Nephron (organoid): ENCODE measurements around the gene SEC22A.
"Not testable (repeated sequence)": the region's sequence is repeated elsewhere in the genome, so short reads cannot be mapped to it uniquely, and the experiment has no call there.

ENCODE experiments used
- H3K27ac Mint-ChIP-seq, 3 experiments: 2 replicates each; pipeline ENCODE4 v1.8.0; 2020; ENCODE audit warnings: mixed read lengths in 3 of 3, mild to moderate bottlenecking in 2 of 3, moderate library complexity in 1 of 3
- H3K27me3 Mint-ChIP-seq: 2 replicates; pipeline ENCODE4 v1.8.0; 2021; ENCODE audit warnings: low read depth, mild to moderate bottlenecking, moderate library complexity, mixed read lengths
- H3K36me3 Mint-ChIP-seq: 2 replicates; pipeline ENCODE4 v1.8.0; 2020; ENCODE audit warnings: low read depth, mixed read lengths
- H3K4me1 Mint-ChIP-seq: 2 replicates; pipeline ENCODE4 v1.8.0; 2020; ENCODE audit warnings: mixed read lengths
- H3K4me3 Mint-ChIP-seq, 3 experiments: 2 replicates each; pipeline ENCODE4 v1.8.0; 2020; ENCODE audit warnings: mild to moderate bottlenecking in 3 of 3, mixed read lengths in 3 of 3, moderate library complexity in 2 of 3
- H3K9me3 Mint-ChIP-seq: 2 replicates; pipeline ENCODE4 v1.8.0; 2020; ENCODE audit warnings: mixed read lengths
- TF ChIP-seq, protein P1 (sequence below), 3 experiments: fragments of 200-600 bp; sonication (generic); IDR thresholded peaks; one replicate each; pipeline ENCODE4 v1.5.0; 2021; ENCODE audit warnings: antibody characterized with exemption in 3 of 3; ENCODE audit not compliant: unreplicated experiment in 3 of 3

The SEC22A gene

GRCh38 chr3:123218990-123219389 lies 17.2 kb downstream of the SEC22A start:
- TF ChIP-seq, protein P1, sequence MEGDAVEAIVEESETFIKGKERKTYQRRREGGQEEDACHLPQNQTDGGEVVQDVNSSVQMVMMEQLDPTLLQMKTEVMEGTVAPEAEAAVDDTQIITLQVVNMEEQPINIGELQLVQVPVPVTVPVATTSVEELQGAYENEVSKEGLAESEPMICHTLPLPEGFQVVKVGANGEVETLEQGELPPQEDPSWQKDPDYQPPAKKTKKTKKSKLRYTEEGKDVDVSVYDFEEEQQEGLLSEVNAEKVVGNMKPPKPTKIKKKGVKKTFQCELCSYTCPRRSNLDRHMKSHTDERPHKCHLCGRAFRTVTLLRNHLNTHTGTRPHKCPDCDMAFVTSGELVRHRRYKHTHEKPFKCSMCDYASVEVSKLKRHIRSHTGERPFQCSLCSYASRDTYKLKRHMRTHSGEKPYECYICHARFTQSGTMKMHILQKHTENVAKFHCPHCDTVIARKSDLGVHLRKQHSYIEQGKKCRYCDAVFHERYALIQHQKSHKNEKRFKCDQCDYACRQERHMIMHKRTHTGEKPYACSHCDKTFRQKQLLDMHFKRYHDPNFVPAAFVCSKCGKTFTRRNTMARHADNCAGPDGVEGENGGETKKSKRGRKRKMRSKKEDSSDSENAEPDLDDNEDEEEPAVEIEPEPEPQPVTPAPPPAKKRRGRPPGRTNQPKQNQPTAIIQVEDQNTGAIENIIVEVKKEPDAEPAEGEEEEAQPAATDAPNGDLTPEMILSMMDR (IDR thresholded peaks at IDR 0.05; ENCODE audit: unreplicated experiment in 3 of 3): no peak
- Mint-ChIP-seq H3K27me3 (no peaks in the 10 kb centered on the region), H3K9me3 (no peaks in the 10 kb centered on the region), H3K4me1 (no peaks in the 10 kb centered on the region), H3K4me3 (no peak overlapping the region), H3K27ac (no peak overlapping the region), H3K36me3 (peaks cover 33% of the 10 kb centered on the region)

DNA sequence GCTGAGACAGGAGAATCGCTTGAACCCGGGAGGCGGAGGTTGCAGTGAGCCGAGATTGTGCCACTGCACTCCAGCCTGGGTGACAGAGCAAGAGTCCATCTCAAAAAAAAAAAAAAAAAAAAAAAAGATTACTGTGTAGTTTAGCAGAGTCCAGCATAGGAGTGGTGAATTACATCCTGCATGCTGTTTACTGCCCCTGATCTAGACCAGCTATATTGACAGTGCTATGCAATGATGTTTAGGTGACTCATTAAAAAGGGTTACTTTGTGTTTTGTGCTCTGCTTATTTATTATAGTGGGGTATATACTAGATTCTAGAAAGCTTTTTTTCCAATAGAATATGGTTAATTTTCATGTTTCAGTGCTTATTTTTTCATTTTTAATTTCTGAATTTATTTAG lies 19.6 kb downstream of the SEC22A start:
- H3K4me1 Mint-ChIP-seq, H3K27me3 Mint-ChIP-seq, H3K9me3 Mint-ChIP-seq, H3K27ac Mint-ChIP-seq, H3K4me3 Mint-ChIP-seq: not testable (repeated sequence)
- peaks cover 28% of the 10 kb centered on the region for H3K36me3 Mint-ChIP-seq

- no peaks in the 10 kb centered on the region for H3K27me3 Mint-ChIP-seq
- peaks cover 33% of the 10 kb centered on the region for H3K9me3 Mint-ChIP-seq
- H3K36me3 Mint-ChIP-seq: peaks cover 60% of the 10 kb centered on the region
- TF ChIP-seq, protein P1 (IDR thresholded peaks at IDR 0.05; ENCODE audit: unreplicated experiment in 3 of 3): no peak
- H3K4me3 Mint-ChIP-seq: no peak overlapping the region
- no peaks in the 10 kb centered on the region for H3K4me1 Mint-ChIP-seq
- no peak overlapping the region for H3K27ac Mint-ChIP-seq
Measured at GRCh38 chr3:123225016-123225415, 23.3 kb downstream of the SEC22A start.

DNA sequence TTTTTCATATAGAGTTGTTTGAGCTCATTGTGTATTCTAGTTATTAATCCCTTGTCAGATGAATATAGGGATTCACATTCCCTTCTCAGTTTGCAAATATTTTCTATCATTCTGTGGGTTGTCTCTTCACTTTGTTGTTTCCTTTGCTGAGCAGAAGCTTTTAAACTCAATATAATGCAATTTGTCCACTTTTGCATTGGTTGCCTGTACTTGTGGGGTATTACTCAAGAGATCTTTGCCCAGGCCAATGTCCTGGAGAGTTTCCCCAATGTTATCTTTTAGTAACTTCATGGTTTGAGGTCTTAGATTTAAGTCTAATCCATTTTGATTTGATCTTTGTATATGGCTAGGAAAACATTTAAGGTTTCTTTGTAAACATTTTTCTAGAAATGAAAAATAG lies 24.8 kb downstream of the SEC22A start:
- TF ChIP-seq, protein P1 (IDR thresholded peaks at IDR 0.05; ENCODE audit: unreplicated experiment in 3 of 3): no peak
- no peak overlapping the region for H3K27ac Mint-ChIP-seq
- H3K9me3 Mint-ChIP-seq: peaks cover 47% of the 10 kb centered on the region
- no peaks in the 10 kb centered on the region for H3K4me1 Mint-ChIP-seq
- H3K36me3 Mint-ChIP-seq: peaks cover 75% of the 10 kb centered on the region
- H3K27me3 Mint-ChIP-seq: no peaks in the 10 kb centered on the region
- H3K4me3 Mint-ChIP-seq: no peak overlapping the region

- TF ChIP-seq, protein P1 (IDR thresholded peaks at IDR 0.05; ENCODE audit: unreplicated experiment in 3 of 3): no peak
- peaks cover 59% of the 10 kb centered on the region for H3K9me3 Mint-ChIP-seq
- H3K27ac Mint-ChIP-seq: no peak overlapping the region
- H3K36me3 Mint-ChIP-seq: peaks cover 78% of the 10 kb centered on the region
- H3K4me3 Mint-ChIP-seq: no peak overlapping the region
- no peaks in the 10 kb centered on the region for H3K27me3 Mint-ChIP-seq
- no peaks in the 10 kb centered on the region for H3K4me1 Mint-ChIP-seq
Measured at GRCh38 chr3:123229145-123229544, 27.4 kb downstream of the SEC22A start.

- Mint-ChIP-seq H3K4me3 (no peak overlapping the region), H3K27me3 (no peaks in the 10 kb centered on the region), H3K27ac (no peak overlapping the region), H3K9me3 (peaks cover 26% of the 10 kb centered on the region), H3K36me3 (peaks cover 74% of the 10 kb centered on the region), H3K4me1 (no peaks in the 10 kb centered on the region)
- TF ChIP-seq, protein P1 (IDR thresholded peaks at IDR 0.05; ENCODE audit: unreplicated experiment in 3 of 3): no peak
Measured at GRCh38 chr3:123236902-123237301, 35.2 kb downstream of the SEC22A start.

GRCh38 chr3:123239186-123239585 lies 37.4 kb downstream of the SEC22A start:
- not testable (repeated sequence) for H3K4me1 Mint-ChIP-seq, H3K4me3 Mint-ChIP-seq, H3K27ac Mint-ChIP-seq, H3K27me3 Mint-ChIP-seq
- peaks cover 18% of the 10 kb centered on the region for H3K9me3 Mint-ChIP-seq
- peaks cover 70% of the 10 kb centered on the region for H3K36me3 Mint-ChIP-seq
